Right cardiac atrium (tissue), 5 donors: Measurements from ENCODE around the gene ST3GAL4. TPM values are rescaled to one million over a fixed set of nuclear protein-coding genes. Genes with fewer than 3 reads are reported as not detected.
"Not testable (repeated sequence)": the region's sequence is repeated elsewhere in the genome, so short reads cannot be mapped to it uniquely, and the experiment has no call there.

Experiments
- ATAC-seq, 2 donors: fragments of 200-7000 bp; cut with Tn5 transposase; one replicate each; pipeline versions ENCODE4 v1.8.0 to v1.9.1; 2020; ENCODE audit warnings: moderate library complexity in 2 of 2, mild to moderate bottlenecking in 1 of 2
- DNase-seq, 3 donors: peaks; one replicate each; pipeline ENCODE4 v3.0.0-alpha.2; 2020
- H3K27ac ChIP-seq: one replicate; pipeline ENCODE4 v1.5.1; 2013; ENCODE audit warnings: mild to moderate bottlenecking, low read length, control low read depth, moderate library complexity
- H3K27me3 ChIP-seq: one replicate; pipeline ENCODE4 v1.6.1; 2013; ENCODE audit not compliant: control insufficient read depth, insufficient read depth
- H3K4me1 ChIP-seq: one replicate; pipeline ENCODE4 v1.6.1; 2013; ENCODE audit warnings: low read length; ENCODE audit not compliant: control insufficient read depth, insufficient read depth
- H3K4me3 ChIP-seq: one replicate; pipeline ENCODE4 v1.5.1; 2013; ENCODE audit warnings: low read length, control low read depth
- H3K9me3 ChIP-seq: one replicate; pipeline ENCODE4 v1.6.1; 2013; ENCODE audit warnings: low read length; ENCODE audit not compliant: control insufficient read depth
- whole genome bisulfite sequencing: extraction: QIAGEN DNeasy Blood & Tissue Kit; methylation state at CpG from one replicate; pipeline ENCODE4 v1.1.7; 2013; 5-methylcytosine and 5-hydroxymethylcytosine counted together
- intact Hi-C, 4 donors: fragments of 100-400 bp; cut with DNase I; formaldehyde crosslinking; loops; one replicate each; pipeline versions ENCODE4 v1.11.0 to v1.14.0; 2022 to 2023
- polyA plus RNA-seq: library from polyadenylated mRNA; stranded (reverse); fragments of 200-250 nt; gene quantifications from one replicate; pipeline ENCODE4 v1.2.3, GENCODE V29; 2013
- total RNA-seq, 4 donors: library from RNA; stranded (reverse); fragmentation: NEBNext Ultra II Directional; extraction: Animal tissue kit (Norgen Biotek cat#: 25700); gene quantifications; one replicate each; pipeline ENCODE4 v1.2.1, GENCODE V29; 2021
- donor health status: healthy with polysubstance abuse.
- donor health status: DM: no; HTN: yes; CAD: no.
- donor health status: DM: no; HTN: no; CAD: no.
- donor health status: DM: no; HTN: yes; CAD: no; lungs with severe emphysema.
- donor health status: DM: yes; HTN: yes; CAD: no.

ST3GAL4 gene
- total and polyA plus RNA-seq, 5 donors: 57.3 to 96.9 (median 62.1) TPM

DNA sequence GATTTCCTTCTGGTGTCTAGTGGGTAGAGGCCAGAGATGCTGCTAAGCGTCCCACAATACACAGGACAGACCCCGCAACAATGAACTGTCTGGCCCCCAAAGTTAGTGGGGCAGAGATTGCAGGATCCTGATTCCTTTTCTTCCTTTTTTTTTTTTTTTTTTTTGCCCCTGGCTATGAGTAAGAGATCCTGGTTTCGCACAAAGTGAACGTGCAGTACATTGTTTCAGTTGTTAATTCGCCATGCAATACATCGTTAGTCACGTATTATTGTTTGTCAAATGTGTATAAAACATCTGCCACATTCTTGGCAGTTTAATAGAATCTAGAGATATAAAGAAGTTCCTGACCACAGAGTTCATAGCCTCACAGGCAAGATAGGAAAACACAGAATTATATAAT lies 20.2 kb downstream of the ST3GAL4 start:
- H3K27ac ChIP-seq: no peak overlapping the region
- no peak for ATAC-seq
- intact Hi-C loops: no loop called here

DNA sequence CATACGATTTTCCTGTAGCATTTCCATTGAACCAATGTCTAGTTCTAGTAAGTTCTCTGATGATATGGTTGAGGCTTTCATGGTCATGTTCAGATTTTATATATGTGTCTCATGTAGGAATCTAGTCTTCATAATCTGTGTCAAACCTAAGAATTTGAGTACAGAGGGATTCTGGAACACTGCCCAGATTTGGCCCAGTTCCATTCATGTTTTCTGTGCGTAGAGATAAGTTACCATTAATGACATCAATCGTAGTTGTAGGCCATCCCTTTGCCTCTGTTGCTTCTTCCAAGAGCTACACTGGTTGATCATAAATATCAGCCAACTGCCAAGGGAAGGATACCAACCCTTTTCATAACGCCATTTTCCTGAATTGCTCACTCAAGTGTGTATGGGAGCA lies 23.3 kb downstream of the ST3GAL4 start:
- H3K4me3 ChIP-seq: no peak overlapping the region
- no peaks in the 10 kb centered on the region for H3K27me3 ChIP-seq
- H3K27ac ChIP-seq: peak overlapping the region; percentile 57
- peaks cover 5% of the 10 kb centered on the region for H3K4me1 ChIP-seq
- WGBS: 32% methylated on average over 4 of the region's 4 CpGs
- intact Hi-C loops: no loop called here
- ATAC-seq (no peak), DNase-seq (peak in 2 of 3 donors; percentile 18 to 52)
- H3K9me3 ChIP-seq: no peaks in the 10 kb centered on the region

More for the DNA sequence above, 20.2 kb downstream of the ST3GAL4 start:
- 57% methylated on average over 7 of the region's 7 CpGs for whole genome bisulfite sequencing
- Histone ChIP-seq H3K27me3 (no peaks in the 10 kb centered on the region), H3K4me1 (peaks cover 3% of the 10 kb centered on the region), H3K4me3 (no peak overlapping the region), H3K9me3 (no peaks in the 10 kb centered on the region)
- no peak for DNase-seq

DNA sequence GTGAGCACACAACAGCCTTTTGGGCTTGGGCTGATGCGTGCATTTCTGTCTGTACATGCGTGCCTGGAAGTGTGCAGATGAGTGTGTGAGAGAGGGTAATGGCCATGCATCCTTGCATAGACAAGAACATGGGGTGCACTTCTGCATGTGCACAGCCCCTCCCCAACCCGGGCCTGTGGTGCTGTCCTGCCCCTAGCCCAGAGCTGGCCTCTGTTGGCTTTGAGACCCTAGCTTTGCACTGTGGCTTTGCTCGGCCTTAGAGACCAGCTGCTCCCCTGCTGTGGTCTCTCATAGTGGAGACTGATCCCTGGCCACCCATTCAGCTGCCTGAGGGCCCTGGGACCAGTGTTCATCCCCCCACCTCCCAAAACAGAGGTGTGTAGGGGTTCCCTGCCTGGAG lies 25.4 kb downstream of the ST3GAL4 start:
- WGBS: 90% methylated on average over 4 of the region's 4 CpGs
- intact Hi-C loops: no loop called here
- peak in 1 of 2 donors; percentile 1 for ATAC-seq
- peak in 1 of 3 donors; percentile 26 for DNase-seq
- no peaks in the 10 kb centered on the region for H3K9me3 ChIP-seq
- peaks cover 5% of the 10 kb centered on the region for H3K4me1 ChIP-seq
- no peak overlapping the region for H3K4me3 ChIP-seq
- H3K27me3 ChIP-seq: no peaks in the 10 kb centered on the region
- no peak overlapping the region for H3K27ac ChIP-seq

DNA sequence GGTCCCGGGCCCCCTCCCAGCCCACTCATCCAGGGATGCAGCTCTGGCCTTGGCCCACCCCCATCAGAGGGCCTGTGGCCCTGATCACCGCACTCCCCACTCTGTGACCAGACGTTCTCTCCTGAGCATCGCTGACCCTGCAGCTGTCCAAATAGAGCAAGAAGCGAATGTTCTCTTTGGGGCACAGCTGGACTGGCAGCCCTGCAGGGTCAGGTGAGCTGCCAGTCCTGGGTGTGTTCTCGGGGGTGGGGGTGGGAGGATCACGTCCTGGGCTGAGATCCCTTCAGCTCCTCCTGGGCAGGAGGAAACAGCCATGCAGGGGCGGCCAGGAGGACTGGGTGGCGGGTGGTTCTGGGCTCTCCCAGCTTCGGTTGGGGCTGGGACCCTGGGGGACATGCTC lies 26.5 kb downstream of the ST3GAL4 start:
- ATAC-seq (peak in 1 of 2 donors; percentile 2), DNase-seq (peak in 1 of 3 donors; percentile 12)
- H3K27ac ChIP-seq, H3K9me3 ChIP-seq, H3K27me3 ChIP-seq, H3K4me3 ChIP-seq, intact Hi-C loops: not testable (repeated sequence)
- 63% methylated on average over 6 of the region's 10 CpGs for WGBS
- peaks cover 12% of the 10 kb centered on the region for H3K4me1 ChIP-seq

DNA sequence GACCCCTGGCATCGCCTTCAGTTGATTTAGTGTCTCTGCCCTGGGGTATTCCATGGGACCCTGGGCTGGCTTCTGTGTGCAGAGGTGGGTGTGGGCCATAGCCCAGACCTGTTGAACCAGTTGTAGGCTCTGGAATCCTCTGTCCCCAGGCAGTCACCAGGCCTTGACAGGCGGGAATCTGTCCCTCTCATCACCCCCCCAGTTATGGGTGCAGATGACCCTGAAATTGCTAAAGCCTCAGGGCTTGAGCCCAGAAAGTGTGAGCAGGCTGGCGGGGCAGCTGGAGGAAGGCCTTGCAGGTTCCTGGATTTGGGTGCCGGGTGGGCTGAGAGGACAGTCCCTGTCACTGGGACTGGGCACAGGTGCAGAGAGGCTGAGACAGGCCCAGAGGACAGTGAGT lies 27.2 kb downstream of the ST3GAL4 start:
- WGBS: 93% methylated on average over 4 of the region's 4 CpGs
- H3K4me1 ChIP-seq: peaks cover 13% of the 10 kb centered on the region

DNA sequence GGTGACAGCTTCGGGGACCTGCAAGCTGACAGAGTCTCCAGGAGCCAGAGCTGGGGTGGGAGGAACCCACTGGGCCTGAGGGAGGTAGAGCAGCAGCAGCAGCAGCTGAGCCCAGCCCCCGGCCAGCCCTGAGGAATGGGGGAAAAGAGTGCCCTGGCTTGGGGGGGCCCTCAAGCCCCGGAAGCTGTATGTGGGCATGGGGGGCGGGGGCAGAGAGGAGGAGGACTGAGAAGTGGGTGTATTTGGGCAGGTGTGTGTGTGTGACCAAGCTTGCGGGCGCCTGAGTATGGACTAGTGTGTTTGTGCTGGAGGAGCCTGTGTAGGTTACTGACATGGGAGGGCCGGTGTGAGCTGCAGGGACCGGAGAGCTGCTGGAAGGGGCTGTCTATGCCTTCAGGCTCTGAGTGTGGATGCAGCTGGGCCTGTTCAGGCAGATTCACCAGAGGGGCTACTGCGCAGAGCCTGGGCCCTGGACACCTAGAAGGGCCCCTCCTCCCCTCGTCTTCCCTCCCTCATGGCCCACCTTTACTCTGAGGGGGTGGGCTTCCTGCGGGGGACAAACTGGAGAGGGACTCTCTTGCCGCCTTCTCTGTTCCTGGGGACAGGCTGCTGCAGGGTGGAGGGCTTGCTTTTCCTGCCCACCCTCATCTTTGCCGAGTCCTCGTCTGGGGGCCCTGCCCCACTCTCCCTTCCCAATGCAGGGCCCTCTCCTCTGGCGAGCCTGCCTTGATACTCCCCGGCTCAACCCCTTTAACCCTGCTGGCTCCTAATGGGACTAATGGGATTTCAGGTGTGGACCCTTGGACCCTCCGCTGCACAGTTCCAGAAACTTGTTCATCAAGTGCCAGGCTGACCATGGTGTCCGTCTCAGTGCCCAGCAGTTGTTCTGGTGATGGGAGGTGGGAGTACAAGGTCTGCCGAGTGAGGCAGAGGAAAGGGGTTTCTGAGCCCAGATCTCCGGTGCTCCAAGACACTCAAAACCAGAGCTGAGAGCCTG lies 28.2 kb downstream of the ST3GAL4 start:
- ATAC-seq: no peak
- DNase-seq: peak in 2 of 3 donors; percentile 49 to 55
- Histone ChIP-seq H3K4me1 (peaks cover 15% of the 10 kb centered on the region), H3K4me3 (no peak overlapping the region), H3K27ac (no peak overlapping the region), H3K9me3 (no peaks in the 10 kb centered on the region), H3K27me3 (no peaks in the 10 kb centered on the region)
- intact Hi-C loops: no loop called here
- WGBS: 77% methylated on average over 20 of the region's 20 CpGs

More for the DNA sequence above, 27.2 kb downstream of the ST3GAL4 start:
- intact Hi-C loops, ATAC-seq, H3K9me3 ChIP-seq, H3K27ac ChIP-seq, H3K27me3 ChIP-seq, H3K4me3 ChIP-seq: not testable (repeated sequence)
- peak in 1 of 3 donors; percentile 39 for DNase-seq

DNA sequence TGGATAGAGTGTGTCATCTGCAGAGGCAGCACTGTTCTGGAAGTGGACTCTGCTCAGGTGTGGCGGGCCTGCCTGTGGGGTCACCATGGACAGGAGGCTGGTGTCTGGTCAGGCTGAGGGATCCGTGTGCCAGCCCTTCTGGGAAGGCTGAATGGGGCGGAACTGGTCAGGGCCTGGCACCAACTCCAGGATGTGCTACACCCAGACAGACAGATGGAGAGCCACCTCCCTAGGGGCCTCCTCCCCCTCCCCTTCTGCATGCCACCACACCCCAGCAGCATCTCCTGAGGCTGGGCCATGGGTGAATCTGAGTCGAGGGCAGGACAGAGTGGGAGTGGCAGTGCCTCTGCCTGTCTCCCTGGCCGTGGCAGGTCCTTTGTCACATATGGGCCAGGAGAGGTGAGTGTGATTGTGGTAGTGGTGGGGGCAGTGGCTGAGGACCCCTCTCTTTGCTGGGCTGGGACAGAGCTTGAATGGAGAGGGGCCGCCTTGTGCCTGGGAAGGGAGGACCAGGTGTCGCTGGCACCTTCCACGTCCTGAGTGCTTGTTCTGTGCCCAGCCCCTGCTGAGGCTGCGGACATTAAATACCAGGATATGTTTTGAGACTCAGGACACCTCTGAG lies 29.1 kb downstream of the ST3GAL4 start:
- ATAC-seq: peak in 1 of 2 donors; percentile 3
- 72% methylated on average over 9 of the region's 9 CpGs for WGBS
- H3K9me3 ChIP-seq: no peaks in the 10 kb centered on the region
- H3K27me3 ChIP-seq: no peaks in the 10 kb centered on the region
- H3K4me1 ChIP-seq: peaks cover 15% of the 10 kb centered on the region
- no peak overlapping the region for H3K4me3 ChIP-seq
- intact Hi-C loops: no loop called here
- peak in 2 of 3 donors; percentile 43 to 58 for DNase-seq
- H3K27ac ChIP-seq: no peak overlapping the region

DNA sequence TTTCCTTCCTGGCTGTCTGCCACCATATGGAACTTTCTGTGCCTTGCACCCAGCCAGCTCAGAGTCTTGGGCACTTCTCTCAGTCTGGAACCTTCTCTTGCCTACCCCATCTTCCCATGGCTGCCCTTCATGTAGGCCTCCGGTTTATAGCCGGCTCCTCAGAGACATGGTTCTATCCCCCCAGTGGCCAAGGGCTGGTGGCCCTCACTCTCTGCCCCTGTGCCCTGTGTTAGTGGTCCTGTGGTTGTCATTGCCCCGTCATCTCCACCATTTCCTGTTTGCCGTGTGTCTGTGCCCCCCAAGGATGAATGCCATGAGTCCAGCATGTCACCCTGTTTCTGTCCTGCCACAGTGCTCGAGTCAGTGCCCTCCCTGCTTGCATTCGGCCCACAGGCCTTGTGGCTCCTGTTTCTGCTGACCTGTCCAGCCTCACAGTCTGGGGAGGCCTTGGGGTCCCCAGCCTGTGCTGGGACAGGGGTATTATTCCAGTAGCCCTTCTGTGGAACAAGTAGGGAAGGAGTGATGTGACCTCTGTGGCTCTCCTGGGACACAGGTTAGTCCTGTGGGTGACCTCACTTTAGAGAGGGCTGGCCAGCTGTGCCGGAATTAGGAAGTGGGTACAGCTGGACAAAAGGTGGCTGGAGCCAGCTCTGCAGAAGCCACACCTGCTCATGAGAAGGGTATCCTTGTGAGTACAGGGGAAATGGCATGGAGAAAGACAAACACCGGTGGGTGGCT lies 30.7 kb downstream of the ST3GAL4 start:
- WGBS: 62% methylated on average over 8 of the region's 8 CpGs
- H3K4me1 ChIP-seq: peaks cover 13% of the 10 kb centered on the region
- no peaks in the 10 kb centered on the region for H3K9me3 ChIP-seq
- H3K4me3 ChIP-seq: no peak overlapping the region
- peak in 1 of 2 donors; percentile 36 for ATAC-seq
- DNase-seq: peak in 2 of 3 donors; percentile 33 to 35
- H3K27me3 ChIP-seq: no peaks in the 10 kb centered on the region
- intact Hi-C loops: no loop called here
- H3K27ac ChIP-seq: peak overlapping the region; percentile 66

DNA sequence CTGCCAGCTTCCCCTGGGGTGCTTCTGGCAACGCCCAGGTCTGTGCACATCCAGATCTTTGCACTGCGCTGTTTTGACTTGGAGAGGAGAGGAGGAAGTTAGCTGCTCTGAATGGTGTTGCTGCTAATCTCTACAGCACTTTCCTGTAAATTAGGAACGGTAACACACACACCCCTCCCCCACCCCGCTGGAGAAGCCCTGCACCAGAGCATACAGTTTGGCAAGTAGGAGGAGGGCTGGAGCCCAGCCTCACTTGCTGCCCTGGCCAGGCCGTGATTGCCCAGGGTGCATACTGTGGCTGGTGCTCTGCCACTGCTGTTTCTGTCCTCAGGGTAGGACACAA lies 31.2 kb downstream of the ST3GAL4 start:
- H3K27ac ChIP-seq: peak overlapping the region; percentile 66
- peak; percentile 67 to 68 for ATAC-seq

DNA sequence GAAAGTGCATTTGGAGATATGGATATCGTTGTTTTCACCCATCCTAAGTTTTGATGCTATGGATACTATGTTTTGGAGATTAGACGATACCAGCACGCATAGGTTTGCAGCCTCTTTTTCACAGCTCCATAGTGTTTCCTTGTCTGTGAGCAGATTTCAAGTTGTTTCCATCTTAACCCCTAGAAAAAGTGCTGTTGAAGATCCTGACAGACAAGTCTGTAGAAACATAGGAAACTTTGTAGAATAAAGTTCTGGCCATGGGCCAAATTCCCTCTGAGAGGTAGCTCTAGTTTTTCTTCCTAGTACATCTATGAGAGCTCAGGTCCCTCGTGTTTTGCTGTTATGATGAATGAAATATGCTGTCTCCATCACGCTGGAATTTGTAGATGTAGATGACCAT lies 32.4 kb downstream of the ST3GAL4 start:
- no peaks in the 10 kb centered on the region for H3K9me3 ChIP-seq
- intact Hi-C loops: no loop called here
- H3K4me3 ChIP-seq: no peak overlapping the region
- H3K27me3 ChIP-seq: no peaks in the 10 kb centered on the region
- WGBS: 52% methylated on average over 5 of the region's 5 CpGs
- no peak for ATAC-seq
- peaks cover 22% of the 10 kb centered on the region for H3K4me1 ChIP-seq
- no peak overlapping the region for H3K27ac ChIP-seq
- no peak for DNase-seq

More for the DNA sequence above, 31.2 kb downstream of the ST3GAL4 start:
- 19% methylated on average over 5 of the region's 5 CpGs for WGBS
- H3K9me3 ChIP-seq, H3K4me3 ChIP-seq, H3K27me3 ChIP-seq, intact Hi-C loops: not testable (repeated sequence)
- peaks cover 17% of the 10 kb centered on the region for H3K4me1 ChIP-seq
- DNase-seq: peak; percentile 72 to 84 (median 82)
